HCT116 (cell line): Measurements from ENCODE around the gene MEGF10.

ENCODE experiments used
- CEBPB ChIP-seq: IDR thresholded peaks from 2 replicates; pipeline ENCODE4 v1.6.1; 2012; ENCODE audit warnings: low read depth
- EGR1 ChIP-seq: IDR thresholded peaks from 2 replicates; pipeline ENCODE4 v1.6.1; 2012; ENCODE audit warnings: low read depth
- EZH2 ChIP-seq: fragments of 200-600 bp; sonication (generic); IDR thresholded peaks from 2 replicates; pipeline ENCODE4 v1.6.1; 2017; ENCODE audit warnings: antibody characterized with exemption, mixed run types
- JUND ChIP-seq: IDR thresholded peaks from 2 replicates; pipeline ENCODE4 v1.6.1; 2012
- POLR2A ChIP-seq: IDR thresholded peaks from 2 replicates; pipeline ENCODE4 v1.7.0; 2011; ENCODE audit warnings: borderline replicate concordance; ENCODE audit not compliant: insufficient read depth, insufficient read length; ENCODE audit errors: extremely low read depth
- POLR2AphosphoS5 ChIP-seq: IDR thresholded peaks from 2 replicates; pipeline ENCODE4 v1.6.1; 2011; ENCODE audit warnings: mild to moderate bottlenecking, low read depth, low read length, moderate library complexity
- RAD21 ChIP-seq: IDR thresholded peaks from 2 replicates; pipeline ENCODE4 v1.6.1; 2012; ENCODE audit warnings: low read depth, mild to moderate bottlenecking
- ZFX ChIP-seq: fragments of 450-650 bp; IDR thresholded peaks from 2 replicates; pipeline ENCODE4 v1.6.1; 2017
- ZNF274 ChIP-seq: fragments of 200-500 bp; sonication (Bioruptor generic); IDR thresholded peaks from 2 replicates; pipeline ENCODE4 v1.6.1; 2014; ENCODE audit warnings: mild to moderate bottlenecking, low read depth, low read length, inconsistent platforms
- TF ChIP-seq, protein P1 (sequence below), 3 experiments: fragments of 200-600 bp in 1 of 3; sonication (generic) in 1 of 3; IDR thresholded peaks in 2 of 3; conservative IDR thresholded peaks in 1 of 3; 2 replicates each; pipeline ENCODE4 v1.5.1; 2012 to 2017; ENCODE audit warnings: low read depth in 2 of 3, low read length in 2 of 3, antibody characterized with exemption in 1 of 3, borderline replicate concordance in 1 of 3, control low read depth in 1 of 3, mild to moderate bottlenecking in 1 of 3, mixed read lengths in 1 of 3, mixed run types in 1 of 3, moderate library complexity in 1 of 3; ENCODE audit not compliant: insufficient read depth in 1 of 3
- TF ChIP-seq, protein P2 (sequence below): IDR thresholded peaks from 2 replicates; pipeline ENCODE4 v1.6.1; 2011; ENCODE audit warnings: mild to moderate bottlenecking, low read length, moderate library complexity; ENCODE audit not compliant: insufficient replicate concordance; ENCODE audit errors: extremely low read depth
- TF ChIP-seq, protein P3 (sequence below): IDR thresholded peaks from 2 replicates; pipeline ENCODE4 v1.6.1; 2012

DNA sequence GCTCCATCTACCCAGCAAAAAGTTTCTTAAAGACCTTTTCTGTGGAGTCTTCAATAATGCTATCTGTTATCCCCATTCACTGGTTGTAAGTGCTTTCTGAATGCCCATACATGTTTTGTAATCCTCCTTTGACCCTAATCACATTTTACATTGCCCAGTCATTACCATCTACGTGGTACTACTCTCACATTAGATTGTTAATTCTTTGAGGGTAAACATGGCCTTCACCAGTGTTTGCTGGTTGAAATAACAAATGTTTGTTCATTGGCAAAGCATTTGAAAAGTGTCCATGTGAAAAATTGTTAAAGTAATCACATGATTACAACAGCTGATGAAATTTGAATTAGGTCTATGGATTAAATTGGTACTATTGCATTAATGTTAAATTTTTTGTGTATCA, 31.8 kb downstream of the MEGF10 start:
- no peak for TF ChIP-seq POLR2AphosphoS5
- TF ChIP-seq, protein P1, sequence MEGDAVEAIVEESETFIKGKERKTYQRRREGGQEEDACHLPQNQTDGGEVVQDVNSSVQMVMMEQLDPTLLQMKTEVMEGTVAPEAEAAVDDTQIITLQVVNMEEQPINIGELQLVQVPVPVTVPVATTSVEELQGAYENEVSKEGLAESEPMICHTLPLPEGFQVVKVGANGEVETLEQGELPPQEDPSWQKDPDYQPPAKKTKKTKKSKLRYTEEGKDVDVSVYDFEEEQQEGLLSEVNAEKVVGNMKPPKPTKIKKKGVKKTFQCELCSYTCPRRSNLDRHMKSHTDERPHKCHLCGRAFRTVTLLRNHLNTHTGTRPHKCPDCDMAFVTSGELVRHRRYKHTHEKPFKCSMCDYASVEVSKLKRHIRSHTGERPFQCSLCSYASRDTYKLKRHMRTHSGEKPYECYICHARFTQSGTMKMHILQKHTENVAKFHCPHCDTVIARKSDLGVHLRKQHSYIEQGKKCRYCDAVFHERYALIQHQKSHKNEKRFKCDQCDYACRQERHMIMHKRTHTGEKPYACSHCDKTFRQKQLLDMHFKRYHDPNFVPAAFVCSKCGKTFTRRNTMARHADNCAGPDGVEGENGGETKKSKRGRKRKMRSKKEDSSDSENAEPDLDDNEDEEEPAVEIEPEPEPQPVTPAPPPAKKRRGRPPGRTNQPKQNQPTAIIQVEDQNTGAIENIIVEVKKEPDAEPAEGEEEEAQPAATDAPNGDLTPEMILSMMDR (IDR thresholded peaks at IDR 0.05 in 2 of 3, conservative IDR thresholded peaks at IDR 0.05 in 1 of 3; ENCODE audit: borderline replicate concordance in 1 of 3, insufficient read depth in 1 of 3, low read depth in 2 of 3, low read length in 2 of 3) = no peak
- no peak for TF ChIP-seq JUND
- no peak for TF ChIP-seq RAD21
- TF ChIP-seq, protein P2, sequence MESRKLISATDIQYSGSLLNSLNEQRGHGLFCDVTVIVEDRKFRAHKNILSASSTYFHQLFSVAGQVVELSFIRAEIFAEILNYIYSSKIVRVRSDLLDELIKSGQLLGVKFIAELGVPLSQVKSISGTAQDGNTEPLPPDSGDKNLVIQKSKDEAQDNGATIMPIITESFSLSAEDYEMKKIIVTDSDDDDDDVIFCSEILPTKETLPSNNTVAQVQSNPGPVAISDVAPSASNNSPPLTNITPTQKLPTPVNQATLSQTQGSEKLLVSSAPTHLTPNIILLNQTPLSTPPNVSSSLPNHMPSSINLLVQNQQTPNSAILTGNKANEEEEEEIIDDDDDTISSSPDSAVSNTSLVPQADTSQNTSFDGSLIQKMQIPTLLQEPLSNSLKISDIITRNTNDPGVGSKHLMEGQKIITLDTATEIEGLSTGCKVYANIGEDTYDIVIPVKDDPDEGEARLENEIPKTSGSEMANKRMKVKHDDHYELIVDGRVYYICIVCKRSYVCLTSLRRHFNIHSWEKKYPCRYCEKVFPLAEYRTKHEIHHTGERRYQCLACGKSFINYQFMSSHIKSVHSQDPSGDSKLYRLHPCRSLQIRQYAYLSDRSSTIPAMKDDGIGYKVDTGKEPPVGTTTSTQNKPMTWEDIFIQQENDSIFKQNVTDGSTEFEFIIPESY = no peak
- TF ChIP-seq ZNF274 = no peak
- TF ChIP-seq POLR2A = no peak
- TF ChIP-seq EGR1 = no peak
- TF ChIP-seq ZFX = no peak
- no peak for TF ChIP-seq EZH2
- no peak for TF ChIP-seq CEBPB
- TF ChIP-seq, protein P3, sequence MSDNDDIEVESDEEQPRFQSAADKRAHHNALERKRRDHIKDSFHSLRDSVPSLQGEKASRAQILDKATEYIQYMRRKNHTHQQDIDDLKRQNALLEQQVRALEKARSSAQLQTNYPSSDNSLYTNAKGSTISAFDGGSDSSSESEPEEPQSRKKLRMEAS = no peak
